ENCODE results near the gene ARIH2. TPM values are rescaled to one million over a fixed set of nuclear protein-coding genes. Genes with fewer than 3 reads are reported as not detected.

The ARIH2 gene
- total and polyA plus RNA-seq, 2 of the 8 experiments (the other 6 are each of a cell fraction or from before 2014, with no cell fraction given): 72.9 to 136 TPM

DNA sequence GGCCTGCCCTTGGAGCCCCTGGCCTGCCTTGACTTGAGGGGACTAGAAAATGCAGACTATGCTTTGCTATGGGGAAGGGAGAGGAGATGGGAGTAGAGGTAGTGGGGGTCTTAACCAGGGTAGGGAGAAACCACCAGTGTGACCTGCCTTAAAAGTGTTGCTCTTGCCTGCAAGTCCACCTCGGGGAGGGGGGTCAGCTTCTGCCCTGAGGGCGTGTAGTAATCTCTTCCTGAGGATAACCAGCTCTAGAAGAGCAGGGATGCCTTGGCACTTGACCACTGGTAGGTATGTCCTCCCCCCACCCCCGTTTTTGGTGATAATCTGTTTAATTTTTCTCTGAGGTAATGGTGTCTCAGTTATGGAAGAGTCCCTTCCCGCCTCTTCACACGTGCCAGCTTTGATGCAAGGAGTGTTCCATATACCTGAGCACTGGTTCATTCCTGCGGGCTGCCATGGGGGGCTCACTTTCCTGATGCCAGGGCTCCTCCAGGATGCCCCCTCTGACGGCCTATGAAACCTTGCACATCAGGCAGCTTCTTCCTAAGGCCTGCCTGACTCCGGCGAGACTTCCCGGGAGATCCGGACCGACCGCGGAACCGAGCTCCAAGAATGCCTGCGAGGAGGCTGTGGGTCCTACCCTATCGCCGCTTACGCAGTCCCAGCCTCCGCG, 70.6 kb downstream of the ARIH2 start:
- 0 out of 2 replicates have a peak overlapping the region, but pooled peaks have one; percentile 33 for H2AK5ac ChIP-seq (ENCODE audit: low read depth, low read length)
- H2AFZ ChIP-seq (ENCODE audit: low read length): no peak overlapping the region
- H3K4me2 ChIP-seq (ENCODE audit: insufficient read depth in 1 of 2, low read depth in 2 of 2, low read length in 2 of 2): peak overlapping the region; percentile 84 to 94
- H3K23me2 ChIP-seq (ENCODE audit: low read depth, low read length): peaks cover 20% of the 10 kb centered on the region
- FAIRE-seq (no peak), DNase-seq (ENCODE audit: low read depth in 1 of 2, low spot score in 2 of 2) (no peak)
- POLR2A ChIA-PET (ENCODE audit: partially characterized antibody): interaction anchor here (0.9 to 38.8 kb wide), 13 partner anchors 10 to 453 kb away, joined by 3 to 1518 read pairs (median 5); partner anchors contain the start of genes CELSR3, DALRD3, IMPDH2 and NDUFAF3
- no peak overlapping the region for H3K4ac ChIP-seq (replicated peaks; ENCODE audit: insufficient read length, low read depth, low read length)
- peak overlapping the region; percentile 66 to 83 (median 76) for H3K4me3 ChIP-seq (ENCODE audit: extremely low read depth in 1 of 4, insufficient read depth in 2 of 4, low read depth in 3 of 4, low read length in 4 of 4)
- no peak overlapping the region for H3K14ac ChIP-seq (ENCODE audit: insufficient read length)
- no peak overlapping the region for H2BK15ac ChIP-seq (ENCODE audit: low read length)
- H3K56ac ChIP-seq (replicated peaks; ENCODE audit: insufficient read length, low read depth, low read length): no peak overlapping the region
- H3K9ac ChIP-seq (replicated peaks in 1 of 4; ENCODE audit: extremely low read depth in 1 of 4, low read depth in 3 of 4, low read length in 3 of 4): peak overlapping the region in 3 of 4 experiments; percentile 19 to 87 (median 82); a peak in 6 of 7 replicates
- H3K23ac ChIP-seq (ENCODE audit: insufficient read length): no peak overlapping the region
- H3K79me2 ChIP-seq (ENCODE audit: control insufficient read depth in 1 of 2, insufficient read depth in 2 of 2, low read length in 2 of 2): peaks cover 0 to 21% of the 10 kb centered on the region in 2 experiments; a peak in 2 of 4 replicates
- H4K91ac ChIP-seq (replicated peaks; ENCODE audit: insufficient read length, low read length): peak overlapping the region; percentile 15
- H2BK20ac ChIP-seq (ENCODE audit: low read length): 0 out of 2 replicates have a peak overlapping the region, but pooled peaks have one; percentile 48
- peaks cover 7 to 17% (median 10%) of the 10 kb centered on the region in 4 experiments; a peak in 5 of 7 replicates for H3K4me1 ChIP-seq (replicated peaks in 1 of 4; ENCODE audit: control insufficient read depth in 3 of 4, insufficient read depth in 4 of 4, low read length in 3 of 4)
- H3K79me1 ChIP-seq (ENCODE audit: low read depth, low read length): peaks cover 2% of the 10 kb centered on the region; the same call in 1 of the 2 replicates
- H3K27ac ChIP-seq (ENCODE audit: low read depth, low read length): peak overlapping the region; percentile 87
- no peaks in the 10 kb centered on the region for H3K27me3 ChIP-seq (replicated peaks in 1 of 4; ENCODE audit: control insufficient read depth in 3 of 4, extremely low read depth in 1 of 4, insufficient read depth in 3 of 4, low read length in 3 of 4)
- H3K9me3 ChIP-seq (ENCODE audit: insufficient read depth in 2 of 2, low read depth in 1 of 2, low read length in 1 of 2): no peaks in the 10 kb centered on the region
- peak overlapping the region; percentile 68; the same call in 1 of the 2 replicates for H3K18ac ChIP-seq (ENCODE audit: extremely low read depth, low read length)
- peaks cover 3 to 11% (median 7%) of the 10 kb centered on the region in 4 experiments; a peak in 6 of 8 replicates for H3K36me3 ChIP-seq (ENCODE audit: control insufficient read depth in 2 of 4, insufficient read depth in 4 of 4, low read length in 3 of 4)
- CTCF ChIA-PET (ENCODE audit: partially characterized antibody): interaction anchor here (0.6 to 19.9 kb wide), 10 partner anchors 8 to 549 kb away, joined by 3 to 467 read pairs (median 4); partner anchors contain the start of genes CCDC51, DALRD3, NDUFAF3 and TMA7
- peak overlapping the region; percentile 89 for H2BK5ac ChIP-seq (ENCODE audit: low read depth, low read length)
- 7% methylated on average over 21 of the region's 21 CpGs; no CpG with 5 or more reads in 1 of the 2 experiments for WGBS, 2 experiments (ENCODE audit: extremely low coverage in 1 of 2, insufficient coverage in 1 of 2, insufficient read length in 1 of 2, insufficient replicate concordance in 2 of 2, low coverage in 1 of 2, low lambda C conversion rate in 2 of 2, missing lambda C conversion rate in 1 of 2)
- peak overlapping the region; percentile 46 for H4K5ac ChIP-seq (ENCODE audit: insufficient read length, low read depth, low read length)
- peak overlapping the region; percentile 83; the same call in 1 of the 2 replicates for H4K8ac ChIP-seq (ENCODE audit: extremely low read depth, insufficient read depth, low read length)
- H2BK12ac ChIP-seq (ENCODE audit: low read depth, low read length): peak overlapping the region; percentile 75; the same call in 1 of the 2 replicates
- H4K20me1 ChIP-seq (replicated peaks in 1 of 2; ENCODE audit: control insufficient read depth in 1 of 2, insufficient read depth in 2 of 2, low read length in 2 of 2): peaks cover 3 to 4% of the 10 kb centered on the region in 2 experiments
- no peak overlapping the region for H2BK120ac ChIP-seq (replicated peaks; ENCODE audit: low read depth, low read length)
- TF ChIP-seq, protein P1, sequence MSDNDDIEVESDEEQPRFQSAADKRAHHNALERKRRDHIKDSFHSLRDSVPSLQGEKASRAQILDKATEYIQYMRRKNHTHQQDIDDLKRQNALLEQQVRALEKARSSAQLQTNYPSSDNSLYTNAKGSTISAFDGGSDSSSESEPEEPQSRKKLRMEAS (IDR thresholded peaks at IDR 0.05): peak; percentile 87
- no peak for TF ChIP-seq RNF2 (IDR thresholded peaks at IDR 0.05; ENCODE audit: borderline replicate concordance, low read depth, low read length, missing control alignments, poor library complexity, severe bottlenecking)
- TF ChIP-seq BACH1 (IDR thresholded peaks at IDR 0.05; ENCODE audit: low read length): no peak
- TF ChIP-seq CREB1 (IDR thresholded peaks at IDR 0.05): no peak
- TF ChIP-seq, protein P2, sequence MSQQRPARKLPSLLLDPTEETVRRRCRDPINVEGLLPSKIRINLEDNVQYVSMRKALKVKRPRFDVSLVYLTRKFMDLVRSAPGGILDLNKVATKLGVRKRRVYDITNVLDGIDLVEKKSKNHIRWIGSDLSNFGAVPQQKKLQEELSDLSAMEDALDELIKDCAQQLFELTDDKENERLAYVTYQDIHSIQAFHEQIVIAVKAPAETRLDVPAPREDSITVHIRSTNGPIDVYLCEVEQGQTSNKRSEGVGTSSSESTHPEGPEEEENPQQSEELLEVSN (IDR thresholded peaks at IDR 0.05): peak; percentile 96
- TF ChIP-seq GABPA (IDR thresholded peaks at IDR 0.05; ENCODE audit: borderline replicate concordance, insufficient read depth, low read length): no peak
- no peak for TF ChIP-seq YY1 (IDR thresholded peaks at IDR 0.05; ENCODE audit: low read depth, low read length)
- TF ChIP-seq RFX5 (IDR thresholded peaks at IDR 0.05; ENCODE audit: borderline replicate concordance, low read depth, low read length): no peak
- peak in 1 of 2 experiments; percentile 78; a peak in 1 of 3 replicates for TF ChIP-seq POLR2A (IDR thresholded peaks at IDR 0.05; ENCODE audit: control extremely low read depth in 1 of 2, low read depth in 2 of 2, low read length in 2 of 2)
- no peak for TF ChIP-seq SP4 (IDR thresholded peaks at IDR 0.05; ENCODE audit: low read length)

Data from H1 (cell line).